Spleen (tissue), 11 donors: ENCODE results near the gene KIR3DL3. TPM values are rescaled to one million over a fixed set of nuclear protein-coding genes. Genes with fewer than 3 reads are reported as not detected.
"Not testable (repeated sequence)": the region's sequence is repeated elsewhere in the genome, so short reads cannot be mapped to it uniquely, and the experiment has no call there.

Experiments
- DNase-seq: peaks from one replicate; pipeline ENCODE4 v3.0.0-alpha.2; 2020
- H3K27ac ChIP-seq, 8 donors: fragments of 200-600 bp; sonication (generic) in 7 of 8; 1 replicate in 4 of 8; 2 replicates in 4 of 8; pipeline versions ENCODE4 v1.5.0 to v1.8.0; 2016 to 2021; ENCODE audit warnings: inconsistent platforms in 4 of 8, mild to moderate bottlenecking in 4 of 8, moderate library complexity in 1 of 8
- H3K27me3 ChIP-seq, 7 donors: fragments of 200-600 bp; sonication (generic) in 6 of 7; replicated peaks in 1 of 7; 1 replicate in 4 of 7; 2 replicates in 3 of 7; pipeline versions ENCODE4 v1.5.0 to v1.8.0; 2016 to 2021; ENCODE audit warnings: inconsistent platforms in 3 of 7, mild to moderate bottlenecking in 1 of 7
- H3K36me3 ChIP-seq, 6 donors: fragments of 200-600 bp; sonication (generic) in 5 of 6; 1 replicate in 4 of 6; 2 replicates in 2 of 6; pipeline versions ENCODE4 v1.5.0 to v1.8.0; 2016 to 2021; ENCODE audit warnings: inconsistent platforms in 2 of 6
- H3K4me1 ChIP-seq, 6 donors: fragments of 200-600 bp; sonication (generic) in 5 of 6; 1 replicate in 3 of 6; 2 replicates in 3 of 6; pipeline versions ENCODE4 v1.5.0 to v1.8.0; 2016 to 2021; ENCODE audit warnings: inconsistent platforms in 3 of 6
- H3K4me3 ChIP-seq, 8 donors: fragments of 200-600 bp; sonication (generic) in 7 of 8; 1 replicate in 4 of 8; 2 replicates in 4 of 8; pipeline versions ENCODE4 v1.5.0 to v1.8.0; 2016 to 2021; ENCODE audit warnings: inconsistent platforms in 4 of 8, mild to moderate bottlenecking in 4 of 8, moderate library complexity in 2 of 8
- H3K9me3 ChIP-seq, 8 donors: fragments of 200-600 bp; sonication (generic) in 7 of 8; 1 replicate in 4 of 8; 2 replicates in 4 of 8; pipeline versions ENCODE4 v1.5.0 to v1.8.0; 2016 to 2021; ENCODE audit warnings: inconsistent platforms in 4 of 8
- POLR2AphosphoS5 ChIP-seq, 3 donors: sonication (generic); formaldehyde crosslinking; IDR thresholded peaks; one replicate each; pipeline ENCODE4 v1.5.1; 2017; ENCODE audit warnings: antibody characterized with exemption in 3 of 3
- WGBS, 5 donors: extraction: QIAGEN DNeasy Blood & Tissue Kit in 3 of 5; methylation state at CpG; one replicate each; pipeline versions ENCODE4 v1.1.5 to v1.1.7; 2013 to 2018; 5-methylcytosine and 5-hydroxymethylcytosine counted together
- intact Hi-C: fragments of 100-400 bp; cut with DNase I; formaldehyde crosslinking; loops from one replicate; pipeline ENCODE4 v1.15.0; 2023; ENCODE audit warnings: low total_unique reads
- polyA plus RNA-seq, 3 donors: library from polyadenylated mRNA; stranded (reverse); fragments of 200-250 nt; gene quantifications; one replicate each; pipeline ENCODE4 v1.2.1, GENCODE V29; 2013
- total RNA-seq, 7 donors: library from RNA; depleted of rRNA in 3 of 7; stranded (reverse); fragments of >200 nt in 3 of 7; fragmentation: NEBNext Ultra II Directional in 4 of 7; extraction: Animal tissue kit (Norgen Biotek cat#: 25700) in 4 of 7; gene quantifications; one replicate each; pipeline versions ENCODE4 v1.1.0 to v1.2.1, GENCODE V29; 2016 to 2021
- donor health status: healthy with polysubstance abuse.
- donor health status: DM: no; HTN: no; CAD: no; lungs with moderate emphysema.
- donor health status: DM: no; HTN: no; CAD: no.
- donor health status: Bipolar disorder and iron deficiency.
- donor health status: healthy.
- donor health status: DM: no; HTN: no; CAD: no.
- donor health status: DM: yes; HTN: yes; CAD: no.

KIR3DL3 gene
- total and polyA plus RNA-seq, 10 donors, result not detected

DNA sequence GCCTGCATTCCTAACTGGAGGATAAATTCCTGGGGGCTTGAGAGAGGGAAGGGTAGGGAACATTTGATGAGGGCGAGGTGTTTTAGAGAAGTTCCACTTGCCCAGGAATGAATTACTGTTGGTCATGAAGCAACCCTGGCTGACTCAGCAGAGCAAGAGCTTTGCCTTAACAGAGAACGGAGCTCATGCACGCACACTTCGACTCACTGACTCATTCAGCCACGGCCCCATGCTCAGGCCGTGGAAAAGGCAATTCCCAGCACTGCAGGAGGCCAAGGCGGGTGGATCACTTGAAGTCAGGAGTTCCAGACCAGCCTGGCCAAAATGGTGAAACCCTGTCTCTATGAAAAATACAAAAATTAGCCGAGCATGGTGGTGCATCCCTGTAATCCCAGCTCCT lies 40.0 kb downstream of the KIR3DL3 start:
- H3K4me1 ChIP-seq, H3K36me3 ChIP-seq, H3K27me3 ChIP-seq, intact Hi-C loops, H3K4me3 ChIP-seq, H3K9me3 ChIP-seq: not testable (repeated sequence)
- DNase-seq, result peak; percentile 75
- WGBS, 5 donors, result 47 to 76% (median 52%) methylated on average over 8 of the region's 8 CpGs
- TF ChIP-seq POLR2AphosphoS5 (IDR thresholded peaks at IDR 0.05), result peak in 1 of 3 donors; percentile 14
- H3K27ac ChIP-seq, result peak overlapping the region in 5 of 8 donors; percentile 25 to 74 (median 60)

DNA sequence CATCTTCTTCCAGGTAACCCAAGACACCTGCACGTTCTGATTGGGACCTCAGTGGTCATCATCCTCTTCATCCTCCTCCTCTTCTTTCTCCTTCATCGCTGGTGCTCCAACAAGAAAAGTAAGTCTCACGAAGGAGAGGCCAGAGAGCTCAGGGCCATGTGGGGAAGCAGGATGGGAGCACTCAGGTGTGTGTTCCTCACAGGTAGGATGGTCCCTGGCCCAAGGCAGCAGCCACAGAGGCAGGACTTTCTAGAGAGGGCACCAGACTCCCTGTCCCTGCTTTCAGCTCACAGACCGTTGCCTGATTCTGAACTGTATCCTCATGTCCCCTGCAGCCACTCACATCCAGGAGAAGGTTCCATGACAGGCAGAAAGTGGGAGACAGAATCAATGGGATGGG lies 42.2 kb downstream of the KIR3DL3 start:
- H3K36me3 ChIP-seq, H3K9me3 ChIP-seq, H3K4me1 ChIP-seq, DNase-seq, H3K27me3 ChIP-seq, H3K4me3 ChIP-seq, H3K27ac ChIP-seq, intact Hi-C loops: not testable (repeated sequence)
- WGBS, 5 donors, result 74 to 87% (median 80%) methylated on average over 3 to 4 of the region's 4 CpGs

DNA sequence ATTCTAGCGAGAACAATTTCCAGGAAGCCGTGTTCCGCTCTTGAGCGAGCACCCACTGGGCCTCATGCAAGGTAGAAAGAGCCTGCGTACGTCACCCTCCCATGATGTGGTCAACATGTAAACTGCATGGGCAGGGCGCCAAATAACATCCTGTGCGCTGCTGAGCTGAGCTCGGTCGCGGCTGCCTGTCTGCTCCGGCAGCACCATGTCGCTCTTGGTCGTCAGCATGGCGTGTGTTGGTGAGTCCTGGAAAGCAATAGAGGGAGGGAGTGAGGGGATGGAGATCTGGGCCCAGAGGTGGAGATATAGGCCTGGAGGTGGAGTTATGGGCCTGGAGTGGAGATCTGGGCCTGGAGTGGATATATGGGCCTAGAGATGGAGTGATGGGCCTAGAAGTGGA lies 45.4 kb downstream of the KIR3DL3 start, which contains the start of gene KIR2DL1:
TSS of gene KIR2DL1 (plus strand) at position 148 of the 400 bp plus-strand sequence. CDS start at position 206, 58 bp downstream.
- peak within 1 kb of the TSS in 1 of 8 donors; percentile 8 for H3K4me3 ChIP-seq
- intact Hi-C loops, H3K36me3 ChIP-seq: not testable (repeated sequence)

GRCh38 chr19:54770511-54770910 lies 46.3 kb downstream of the KIR3DL3 start:
- Histone ChIP-seq H3K4me3 (peak overlapping the region in 1 of 8 donors; percentile 8), H3K27ac (peak overlapping the region in 1 of 8 donors; percentile 6)
- H3K9me3 ChIP-seq, intact Hi-C loops, H3K36me3 ChIP-seq, DNase-seq, H3K4me1 ChIP-seq, H3K27me3 ChIP-seq: not testable (repeated sequence)
- 78 to 95% (median 89%) methylated on average over 3 to 4 of the region's 4 CpGs for WGBS, 5 donors

More for the DNA sequence above, 45.4 kb downstream of the KIR3DL3 start, which contains the start of gene KIR2DL1:
- not testable (repeated sequence) for H3K9me3 ChIP-seq, H3K4me1 ChIP-seq, DNase-seq, H3K27me3 ChIP-seq
- WGBS, 5 donors, result 91 to 94% (median 92%) methylated on average over 13 to 15 of the region's 15 CpGs
- H3K27ac ChIP-seq, result peak within 1 kb of the TSS in 1 of 8 donors; percentile 6

- intact Hi-C loops, DNase-seq, H3K36me3 ChIP-seq, H3K27me3 ChIP-seq, H3K4me1 ChIP-seq, H3K9me3 ChIP-seq: not testable (repeated sequence)
- peak overlapping the region in 1 of 8 donors; percentile 6 for H3K27ac ChIP-seq
- 74 to 86% (median 80%) methylated on average over 10 to 14 of the region's 15 CpGs for WGBS, 5 donors
- peak overlapping the region in 1 of 8 donors; percentile 8 for H3K4me3 ChIP-seq
Measured at GRCh38 chr19:54771018-54771960, 47.0 kb downstream of the KIR3DL3 start.

DNA sequence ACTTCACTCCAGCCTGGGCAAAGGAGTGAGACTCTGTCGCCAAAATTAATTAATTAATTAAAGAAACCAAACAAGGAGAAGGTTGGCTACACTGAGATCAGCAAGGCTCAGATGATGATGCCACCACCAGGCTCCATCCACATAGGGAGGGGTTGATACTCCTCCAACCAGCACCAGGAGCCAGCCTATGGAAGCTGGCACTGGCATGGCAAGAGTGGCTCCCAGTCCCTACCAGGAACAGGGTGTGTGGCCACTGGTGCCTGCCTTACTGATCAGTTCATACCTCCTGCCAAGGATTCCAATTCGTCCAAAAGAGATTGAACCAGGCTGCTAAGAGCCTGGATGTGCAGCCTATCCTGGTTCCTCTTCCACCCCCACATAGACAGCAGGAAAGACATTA lies 48.4 kb downstream of the KIR3DL3 start:
- H3K4me1 ChIP-seq, H3K36me3 ChIP-seq, H3K27me3 ChIP-seq, intact Hi-C loops, H3K27ac ChIP-seq, H3K4me3 ChIP-seq, H3K9me3 ChIP-seq, DNase-seq: not testable (repeated sequence)
- 29 to 60% (median 45%) methylated on average over 2 of the region's 2 CpGs for WGBS, 5 donors

DNA sequence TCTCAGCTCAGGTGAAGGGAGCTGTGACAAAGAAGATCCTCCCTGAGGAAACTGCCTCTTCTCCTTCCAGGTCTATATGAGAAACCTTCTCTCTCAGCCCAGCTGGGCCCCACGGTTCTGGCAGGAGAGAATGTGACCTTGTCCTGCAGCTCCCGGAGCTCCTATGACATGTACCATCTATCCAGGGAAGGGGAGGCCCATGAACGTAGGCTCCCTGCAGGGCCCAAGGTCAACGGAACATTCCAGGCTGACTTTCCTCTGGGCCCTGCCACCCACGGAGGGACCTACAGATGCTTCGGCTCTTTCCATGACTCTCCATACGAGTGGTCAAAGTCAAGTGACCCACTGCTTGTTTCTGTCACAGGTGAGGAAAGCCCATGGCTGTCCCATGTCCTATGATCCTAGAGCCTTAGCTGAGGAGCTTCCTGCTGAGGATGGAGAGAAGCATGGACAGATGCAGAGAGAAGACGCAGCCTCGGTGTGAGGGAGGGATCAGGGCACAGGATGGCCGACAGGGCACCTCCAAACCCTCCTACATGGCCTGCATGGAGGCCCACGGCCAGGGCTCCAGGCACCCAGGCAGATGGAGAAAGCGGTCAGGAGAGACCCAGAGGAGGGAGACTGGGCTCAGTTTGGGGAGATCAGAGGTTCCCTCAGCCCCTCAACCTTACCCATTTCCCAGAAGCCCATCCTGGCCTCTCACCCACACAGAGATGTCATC lies 51.0 kb downstream of the KIR3DL3 start:
- DNase-seq, H3K4me3 ChIP-seq, intact Hi-C loops, H3K27ac ChIP-seq, H3K27me3 ChIP-seq, H3K9me3 ChIP-seq, H3K36me3 ChIP-seq, H3K4me1 ChIP-seq: not testable (repeated sequence)
- WGBS, 5 donors, result 72 to 82% (median 78%) methylated on average over 8 to 12 of the region's 12 CpGs

DNA sequence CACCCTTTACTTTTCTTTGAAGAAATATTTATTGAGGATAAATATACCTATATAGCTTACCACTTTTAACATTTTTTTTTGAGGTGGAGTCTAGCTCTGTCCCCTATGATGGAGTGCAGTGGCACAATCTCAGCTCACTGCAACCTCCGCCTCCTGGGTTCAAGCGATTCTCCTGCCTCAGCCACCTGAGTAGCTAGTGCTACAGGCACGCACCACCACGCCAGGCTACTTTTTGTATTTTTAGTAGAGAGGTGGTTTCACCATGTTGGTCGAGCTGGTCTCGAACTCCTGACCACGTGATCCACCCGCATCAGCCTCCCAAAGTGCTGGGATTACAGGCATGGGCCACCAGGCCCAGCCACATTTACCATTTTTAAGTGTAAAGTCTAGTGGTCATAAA lies 51.6 kb downstream of the KIR3DL3 start:
- H3K27me3 ChIP-seq, H3K4me3 ChIP-seq, H3K36me3 ChIP-seq, H3K4me1 ChIP-seq, H3K9me3 ChIP-seq, H3K27ac ChIP-seq, intact Hi-C loops, DNase-seq: not testable (repeated sequence)
- WGBS, 5 donors, result 68 to 90% (median 75%) methylated on average over 8 of the region's 8 CpGs

- intact Hi-C loops, H3K27ac ChIP-seq, DNase-seq, H3K36me3 ChIP-seq, H3K4me1 ChIP-seq, H3K4me3 ChIP-seq, H3K27me3 ChIP-seq: not testable (repeated sequence)
- 57 to 83% (median 69%) methylated on average over 4 of the region's 4 CpGs for WGBS, 5 donors
- peaks cover 0 to 12% (median 4%) of the 10 kb centered on the region in 8 donors for H3K9me3 ChIP-seq
Measured at GRCh38 chr19:54777851-54778250, 53.6 kb downstream of the KIR3DL3 start.

DNA sequence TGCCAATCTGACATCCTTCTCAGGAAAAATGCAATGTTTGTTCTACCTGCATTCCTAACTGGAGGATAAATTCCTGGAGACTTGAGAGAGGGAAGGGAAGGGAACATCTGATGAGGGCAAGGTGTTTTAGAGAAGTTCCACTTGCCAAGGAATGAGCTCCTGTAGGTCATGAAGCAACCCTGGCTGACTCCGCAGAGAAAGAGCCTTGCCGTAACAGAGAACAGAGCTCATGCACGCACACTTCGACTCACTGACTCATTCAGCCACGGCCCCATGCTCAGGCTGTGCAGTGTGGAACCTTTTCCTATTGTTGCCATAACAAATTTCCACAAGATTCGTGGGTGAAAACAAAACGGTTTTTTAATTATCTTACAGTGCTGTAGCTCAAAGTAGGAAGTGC lies 54.7 kb downstream of the KIR3DL3 start:
- intact Hi-C loops, result not testable (repeated sequence)

More for the DNA sequence above, 54.7 kb downstream of the KIR3DL3 start:
- not testable (repeated sequence) for H3K36me3 ChIP-seq, H3K4me1 ChIP-seq, DNase-seq, H3K27ac ChIP-seq, H3K4me3 ChIP-seq, H3K27me3 ChIP-seq
- H3K9me3 ChIP-seq, result peaks cover 0 to 12% (median 4%) of the 10 kb centered on the region in 8 donors
- WGBS, 5 donors, result 54 to 77% (median 75%) methylated on average over 7 of the region's 7 CpGs
